ENCODE data around the gene RAB29. TPM values are rescaled to one million over a fixed set of nuclear protein-coding genes. Genes with fewer than 3 reads are reported as not detected.
A peak's percentile ranks its signal among the peaks of the same experiment; 100 is the strongest.
"Not testable (repeated sequence)": the region's sequence is repeated elsewhere in the genome, so short reads cannot be mapped to it uniquely, and the experiment has no call there.

RAB29 gene, protein sequence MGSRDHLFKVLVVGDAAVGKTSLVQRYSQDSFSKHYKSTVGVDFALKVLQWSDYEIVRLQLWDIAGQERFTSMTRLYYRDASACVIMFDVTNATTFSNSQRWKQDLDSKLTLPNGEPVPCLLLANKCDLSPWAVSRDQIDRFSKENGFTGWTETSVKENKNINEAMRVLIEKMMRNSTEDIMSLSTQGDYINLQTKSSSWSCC
- 10 to 100 TPM in 2 of 4 donors, 1 to 10 TPM in 2; 9.7 to 15.4 (median 12.1) TPM for total RNA-seq

DNA sequence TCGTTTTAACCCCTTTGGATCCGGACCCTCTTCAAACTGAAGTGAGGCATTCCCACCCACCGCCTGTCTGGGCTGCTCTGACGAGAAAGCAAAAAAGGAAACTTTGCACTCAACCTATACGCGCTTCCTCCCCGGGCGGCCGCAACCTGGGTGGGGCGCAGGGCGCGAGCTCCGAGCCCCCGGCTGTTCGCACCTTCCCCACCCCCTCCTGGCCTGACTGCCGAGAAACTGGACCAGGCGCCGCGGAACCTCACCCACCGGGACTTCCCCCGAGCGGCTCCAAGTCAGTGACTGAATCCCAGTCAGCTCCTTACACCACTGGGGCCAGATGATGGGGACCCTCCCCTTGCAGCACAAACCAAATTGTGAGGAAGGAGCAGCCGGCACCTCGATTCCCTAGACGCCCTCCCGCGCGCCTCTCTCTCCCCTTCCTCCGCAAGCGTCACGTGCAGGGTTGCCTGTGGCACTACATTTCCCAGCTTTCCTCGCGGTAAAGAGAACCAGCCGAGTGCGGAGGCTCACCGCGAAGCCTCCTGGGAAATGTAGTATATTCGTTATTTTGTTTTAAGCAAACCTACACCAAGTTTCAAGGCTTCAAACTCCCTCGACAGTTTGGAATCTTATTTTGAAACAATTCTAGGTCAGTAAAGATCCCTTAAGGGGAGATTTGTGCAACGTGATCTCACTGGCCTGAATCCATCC lies at the start of gene RAB29:
TSS of gene RAB29 (minus strand) at position 468 of the 702 bp plus-strand sequence. CDS start 526 bp downstream, outside the sequence.
- peak; percentile 90 to 92 for DNase-seq (ENCODE audit: low spot score in 2 of 2)

DNA sequence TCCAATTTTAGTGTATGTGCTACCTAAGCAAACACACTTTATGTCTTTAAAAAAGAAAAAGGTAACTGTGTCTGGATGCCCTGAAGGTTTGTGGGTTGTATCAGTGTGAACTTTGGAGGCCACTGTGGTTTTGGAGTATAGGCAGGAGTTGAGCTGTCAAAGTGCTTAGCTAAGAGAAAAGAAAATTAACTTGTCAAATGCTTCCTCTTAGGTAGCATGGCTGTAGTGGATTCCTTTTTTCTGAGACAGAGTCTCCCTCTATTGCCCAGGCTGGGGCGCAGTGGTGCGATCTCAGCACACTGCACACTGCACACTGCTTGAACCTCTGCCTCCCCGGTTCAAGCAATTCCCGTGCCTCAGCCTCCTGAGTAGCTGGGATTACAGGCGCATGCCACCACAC lies 48.9 kb upstream of the RAB29 start:
- Histone ChIP-seq H3K27ac (no peak overlapping the region), H3K4me3 (no peak overlapping the region), H3K4me1 (no peaks in the 10 kb centered on the region), H3K36me3 (no peaks in the 10 kb centered on the region), H3K9me3 (no peaks in the 10 kb centered on the region), H3K27me3 (peaks cover 3% of the 10 kb centered on the region)
- no peak for DNase-seq (ENCODE audit: low spot score in 2 of 2)
- WGBS, result 96% methylated on average over 5 of the region's 5 CpGs
- TF ChIP-seq, protein P1, sequence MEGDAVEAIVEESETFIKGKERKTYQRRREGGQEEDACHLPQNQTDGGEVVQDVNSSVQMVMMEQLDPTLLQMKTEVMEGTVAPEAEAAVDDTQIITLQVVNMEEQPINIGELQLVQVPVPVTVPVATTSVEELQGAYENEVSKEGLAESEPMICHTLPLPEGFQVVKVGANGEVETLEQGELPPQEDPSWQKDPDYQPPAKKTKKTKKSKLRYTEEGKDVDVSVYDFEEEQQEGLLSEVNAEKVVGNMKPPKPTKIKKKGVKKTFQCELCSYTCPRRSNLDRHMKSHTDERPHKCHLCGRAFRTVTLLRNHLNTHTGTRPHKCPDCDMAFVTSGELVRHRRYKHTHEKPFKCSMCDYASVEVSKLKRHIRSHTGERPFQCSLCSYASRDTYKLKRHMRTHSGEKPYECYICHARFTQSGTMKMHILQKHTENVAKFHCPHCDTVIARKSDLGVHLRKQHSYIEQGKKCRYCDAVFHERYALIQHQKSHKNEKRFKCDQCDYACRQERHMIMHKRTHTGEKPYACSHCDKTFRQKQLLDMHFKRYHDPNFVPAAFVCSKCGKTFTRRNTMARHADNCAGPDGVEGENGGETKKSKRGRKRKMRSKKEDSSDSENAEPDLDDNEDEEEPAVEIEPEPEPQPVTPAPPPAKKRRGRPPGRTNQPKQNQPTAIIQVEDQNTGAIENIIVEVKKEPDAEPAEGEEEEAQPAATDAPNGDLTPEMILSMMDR (IDR thresholded peaks at IDR 0.05), result no peak
- TF ChIP-seq EP300 (IDR thresholded peaks at IDR 0.05) (no peak), POLR2A (IDR thresholded peaks at IDR 0.05) (no peak), POLR2AphosphoS5 (IDR thresholded peaks at IDR 0.05) (no peak)

More for the DNA sequence above, at the start of gene RAB29:
- Histone ChIP-seq H3K4me1 (peaks cover 17% of the 10 kb centered on the region), H3K9me3 (no peaks in the 10 kb centered on the region), H3K27me3 (no peaks in the 10 kb centered on the region), H3K36me3 (peaks cover 4% of the 10 kb centered on the region), H3K27ac (peak within 1 kb of the TSS; percentile 75), H3K4me3 (peak within 1 kb of the TSS; percentile 81)
- WGBS, result 1% methylated on average over 39 of the region's 40 CpGs
- TF ChIP-seq POLR2AphosphoS5 (IDR thresholded peaks at IDR 0.05), result no peak
- TF ChIP-seq POLR2A (IDR thresholded peaks at IDR 0.05), result no peak
- TF ChIP-seq, protein P1 (IDR thresholded peaks at IDR 0.05), result no peak
- no peak for TF ChIP-seq EP300 (IDR thresholded peaks at IDR 0.05)

DNA sequence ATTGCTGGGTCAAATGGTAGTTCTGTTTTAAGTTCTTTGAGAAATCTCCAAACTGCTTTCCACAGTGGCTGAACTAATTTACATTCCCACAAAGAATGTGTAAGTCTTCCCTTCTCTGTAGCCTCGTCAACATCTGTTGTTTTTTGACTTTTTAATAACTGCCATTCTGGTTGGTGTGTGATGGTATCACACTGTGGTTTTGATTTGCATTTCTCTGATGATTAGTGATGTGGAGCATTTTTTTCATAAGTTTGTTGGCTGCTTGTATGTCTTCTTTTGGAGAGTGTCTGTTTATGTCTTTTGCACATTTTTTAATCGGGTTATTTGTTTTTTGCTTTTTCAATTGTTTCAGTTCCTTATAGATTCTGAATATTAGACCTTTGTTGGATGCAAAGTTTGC lies 48.0 kb upstream of the RAB29 start:
- H3K36me3 ChIP-seq; H3K9me3 ChIP-seq; H3K4me1 ChIP-seq; H3K27me3 ChIP-seq; H3K4me3 ChIP-seq; DNase-seq (ENCODE audit: low spot score in 2 of 2); H3K27ac ChIP-seq: not testable (repeated sequence)
- WGBS, result 88% methylated on average over 2 of the region's 2 CpGs

- Histone ChIP-seq H3K9me3 (no peaks in the 10 kb centered on the region), H3K4me3 (no peak overlapping the region), H3K27ac (no peak overlapping the region), H3K4me1 (no peaks in the 10 kb centered on the region), H3K27me3 (peaks cover under 1% of the 10 kb centered on the region), H3K36me3 (no peaks in the 10 kb centered on the region)
- DNase-seq (ENCODE audit: low spot score in 2 of 2), result no peak
- WGBS, result 65% methylated on average over 2 of the region's 2 CpGs
- TF ChIP-seq POLR2A (IDR thresholded peaks at IDR 0.05) (no peak), POLR2AphosphoS5 (IDR thresholded peaks at IDR 0.05) (no peak), EP300 (IDR thresholded peaks at IDR 0.05) (no peak)
- TF ChIP-seq, protein P1 (IDR thresholded peaks at IDR 0.05), result no peak
These were observed 47.1 kb upstream of the RAB29 start for GRCh38 chr1:205822397-205822796.

DNA sequence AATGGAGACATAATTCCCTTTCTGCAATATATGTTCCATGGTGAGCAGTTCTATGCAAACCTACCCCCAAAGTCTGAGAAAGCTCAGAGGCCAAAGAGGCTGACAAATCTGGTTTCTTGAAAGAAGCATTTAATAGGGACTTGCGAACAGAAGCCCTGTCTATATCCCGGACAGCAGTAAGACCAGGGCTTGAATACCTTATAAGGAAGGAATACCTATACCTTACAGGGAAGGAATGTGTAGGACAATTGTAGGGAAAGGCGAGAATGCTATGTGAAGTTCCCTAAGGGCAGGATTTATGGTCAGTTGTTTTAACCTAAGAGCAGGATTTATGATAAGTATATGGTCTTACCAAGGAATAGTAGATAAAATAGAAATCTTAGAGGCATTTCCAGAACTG lies 42.7 kb upstream of the RAB29 start:
- H3K4me1 ChIP-seq, result peaks cover 5% of the 10 kb centered on the region
- H3K27ac ChIP-seq, result no peak overlapping the region
- H3K27me3 ChIP-seq, result no peaks in the 10 kb centered on the region
- H3K36me3 ChIP-seq, result no peaks in the 10 kb centered on the region
- H3K9me3 ChIP-seq, result no peaks in the 10 kb centered on the region
- TF ChIP-seq EP300 (IDR thresholded peaks at IDR 0.05) (no peak), POLR2A (IDR thresholded peaks at IDR 0.05) (no peak), POLR2AphosphoS5 (IDR thresholded peaks at IDR 0.05) (no peak)
- TF ChIP-seq, protein P1 (IDR thresholded peaks at IDR 0.05), result no peak
- H3K4me3 ChIP-seq, result no peak overlapping the region
- DNase-seq (ENCODE audit: low spot score in 2 of 2), result no peak
- WGBS, result 96% methylated on average over 3 of the region's 3 CpGs

Measured in suprapubic skin (tissue), 4 donors.